Gastrocnemius medialis (tissue), 4 donors: ENCODE results near the gene CCDC54.

Experiments used
- POLR2A ChIP-seq, 2 donors: fragments of 450-650 bp; IDR thresholded peaks; one replicate each; pipeline ENCODE4 v1.6.1; 2017; ENCODE audit warnings: antibody characterized with exemption in 2 of 2, mild to moderate bottlenecking in 2 of 2, moderate library complexity in 2 of 2
- TF ChIP-seq, protein P1 (sequence below), 5 experiments: fragments of 450-650 bp in 3 of 5; fragments of 200-600 bp in 2 of 5; sonication (generic) in 2 of 5; IDR thresholded peaks in 4 of 5; conservative IDR thresholded peaks in 1 of 5; 1 replicate in 4 of 5; 2 replicates in 1 of 5; pipeline ENCODE4 v1.5.1; 2016 to 2019; ENCODE audit warnings: antibody characterized with exemption in 5 of 5, mild to moderate bottlenecking in 3 of 5, moderate library complexity in 3 of 5

- TF ChIP-seq, protein P1, sequence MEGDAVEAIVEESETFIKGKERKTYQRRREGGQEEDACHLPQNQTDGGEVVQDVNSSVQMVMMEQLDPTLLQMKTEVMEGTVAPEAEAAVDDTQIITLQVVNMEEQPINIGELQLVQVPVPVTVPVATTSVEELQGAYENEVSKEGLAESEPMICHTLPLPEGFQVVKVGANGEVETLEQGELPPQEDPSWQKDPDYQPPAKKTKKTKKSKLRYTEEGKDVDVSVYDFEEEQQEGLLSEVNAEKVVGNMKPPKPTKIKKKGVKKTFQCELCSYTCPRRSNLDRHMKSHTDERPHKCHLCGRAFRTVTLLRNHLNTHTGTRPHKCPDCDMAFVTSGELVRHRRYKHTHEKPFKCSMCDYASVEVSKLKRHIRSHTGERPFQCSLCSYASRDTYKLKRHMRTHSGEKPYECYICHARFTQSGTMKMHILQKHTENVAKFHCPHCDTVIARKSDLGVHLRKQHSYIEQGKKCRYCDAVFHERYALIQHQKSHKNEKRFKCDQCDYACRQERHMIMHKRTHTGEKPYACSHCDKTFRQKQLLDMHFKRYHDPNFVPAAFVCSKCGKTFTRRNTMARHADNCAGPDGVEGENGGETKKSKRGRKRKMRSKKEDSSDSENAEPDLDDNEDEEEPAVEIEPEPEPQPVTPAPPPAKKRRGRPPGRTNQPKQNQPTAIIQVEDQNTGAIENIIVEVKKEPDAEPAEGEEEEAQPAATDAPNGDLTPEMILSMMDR (IDR thresholded peaks at IDR 0.05 in 4 of 5, conservative IDR thresholded peaks at IDR 0.05 in 1 of 5): no peak
- TF ChIP-seq POLR2A (IDR thresholded peaks at IDR 0.05): no peak
Observed at GRCh38 chr3:107407355-107407754, 30.1 kb downstream of the CCDC54 start.
